NB4 (cell line): ENCODE measurements around the gene ZNF746.

Experiments
- DNase-seq: peaks from one replicate; pipeline ENCODE4 v3.0.0; 2010; ENCODE audit warnings: low read depth
- H3K4me3 ChIP-seq: one replicate; pipeline ENCODE4 v1.5.1; 2011; ENCODE audit warnings: mild to moderate bottlenecking, low read depth, low read length, moderate library complexity
- CTCF ChIP-seq: IDR thresholded peaks from one replicate; pipeline ENCODE4 v1.5.1; 2012; ENCODE audit warnings: low read depth, low read length
- MAX ChIP-seq: IDR thresholded peaks from 2 replicates; pipeline ENCODE4 v1.6.1; 2011; ENCODE audit warnings: low read depth, low read length
- MYC ChIP-seq: IDR thresholded peaks from 2 replicates; pipeline ENCODE4 v1.6.1; 2011; ENCODE audit warnings: low read depth, low read length
- POLR2A ChIP-seq: IDR thresholded peaks from 2 replicates; pipeline ENCODE4 v1.6.1; 2011; ENCODE audit warnings: mild to moderate bottlenecking; ENCODE audit not compliant: insufficient read length; ENCODE audit errors: extremely low read depth

ZNF746 gene

GRCh38 chr7:149459540-149460452 lies 37.8 kb downstream of the ZNF746 start:
- peak; percentile 50 for DNase-seq
- H3K4me3 ChIP-seq = peak overlapping the region; percentile 26
- TF ChIP-seq POLR2A (no peak), CTCF (no peak), MYC (no peak), MAX (no peak)

- DNase-seq = peak; percentile 32
- TF ChIP-seq MYC (no peak), MAX (no peak), POLR2A (no peak), CTCF (no peak)
- no peak overlapping the region for H3K4me3 ChIP-seq
Observed at GRCh38 chr7:149459201-149459539, 38.4 kb downstream of the ZNF746 start.

DNA sequence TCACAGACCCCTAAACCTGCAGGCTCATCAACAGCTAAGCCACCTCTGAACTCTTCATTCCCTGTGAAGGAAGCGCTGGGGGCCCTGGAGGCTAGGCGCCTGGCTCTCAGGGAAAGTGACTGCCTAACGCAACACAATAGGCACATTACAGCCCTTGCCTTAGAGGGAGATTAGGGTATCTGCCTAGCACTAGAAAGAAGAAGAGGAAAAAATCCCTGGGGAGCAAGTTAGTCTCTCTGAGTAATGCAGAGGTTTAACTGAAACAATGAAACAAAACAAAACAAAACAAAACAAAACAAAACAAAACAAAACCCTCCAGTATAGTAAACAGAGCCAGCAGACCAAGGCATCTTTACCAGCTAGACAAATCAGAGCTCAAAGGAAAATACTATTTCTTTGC lies 39.4 kb downstream of the ZNF746 start:
- peak; percentile 58 for DNase-seq
- H3K4me3 ChIP-seq = no peak overlapping the region
- TF ChIP-seq CTCF (no peak), MYC (no peak), POLR2A (no peak), MAX (no peak)

- no peak for DNase-seq
- no peak overlapping the region for H3K4me3 ChIP-seq
- TF ChIP-seq MYC (no peak), POLR2A (no peak), MAX (no peak)
Observed at GRCh38 chr7:149457766-149458165, 39.8 kb downstream of the ZNF746 start.

- no peak overlapping the region for H3K4me3 ChIP-seq
- no peak for TF ChIP-seq MAX
- no peak for TF ChIP-seq CTCF
- TF ChIP-seq POLR2A = no peak
- TF ChIP-seq MYC = no peak
- DNase-seq = no peak
Observed at GRCh38 chr7:149456506-149457421, 40.8 kb downstream of the ZNF746 start.
